HepG2 (cell line): ENCODE results near the gene SLC24A5. TPM values are rescaled to one million over a fixed set of nuclear protein-coding genes. Genes with fewer than 3 reads are reported as not detected.

Source experiments
- IRX3 ChIP-seq: sonication (generic); formaldehyde crosslinking; IDR thresholded peaks from 2 replicates; pipeline ENCODE4 v1.8.1; 2023; ENCODE audit warnings: mild to moderate bottlenecking, low read depth, missing genetic modification reagents, borderline replicate concordance
- LBX2 ChIP-seq: sonication (generic); formaldehyde crosslinking; IDR thresholded peaks from 2 replicates; pipeline ENCODE4 v1.5.0; 2020; ENCODE audit warnings: missing genetic modification reagents, mild to moderate bottlenecking, borderline replicate concordance
- MAFK ChIP-seq, 2 experiments: IDR thresholded peaks in 1 of 2; conservative IDR thresholded peaks in 1 of 2; 2 replicates each; pipeline ENCODE4 v1.6.1; 2011; ENCODE audit warnings: improper control_type of control experiment in 2 of 2, low read length in 2 of 2
- MED1 ChIP-seq: sonication (generic); formaldehyde crosslinking; IDR thresholded peaks from 2 replicates; pipeline ENCODE4 v1.4.0; 2020; ENCODE audit warnings: missing genetic modification reagents
- NFYC ChIP-seq: IDR thresholded peaks from 2 replicates; pipeline ENCODE4 v1.6.1; 2016; ENCODE audit warnings: missing genetic modification reagents, missing compliant biosample characterization
- PLSCR1 ChIP-seq: sonication (generic); formaldehyde crosslinking; IDR thresholded peaks from 2 replicates; pipeline ENCODE4 v1.5.0; 2020; ENCODE audit warnings: missing genetic modification reagents, mild to moderate bottlenecking, borderline replicate concordance
- RBM39 ChIP-seq: fragments of 200-400 bp; formaldehyde crosslinking; IDR thresholded peaks from one replicate; pipeline ENCODE4 v1.6.1; 2018; ENCODE audit warnings: antibody characterized with exemption, mild to moderate bottlenecking, low read depth, low read length; ENCODE audit not compliant: poor library complexity, severe bottlenecking
- REPIN1 ChIP-seq: sonication (generic); formaldehyde crosslinking; IDR thresholded peaks from 2 replicates; pipeline ENCODE4 v1.8.0; 2022; ENCODE audit warnings: missing genetic modification reagents, low read depth, mild to moderate bottlenecking, borderline replicate concordance
- REXO4 ChIP-seq: sonication (generic); formaldehyde crosslinking; IDR thresholded peaks from 2 replicates; pipeline ENCODE4 v1.8.0; 2022; ENCODE audit warnings: missing genetic modification reagents, mild to moderate bottlenecking, borderline replicate concordance
- TCF7 ChIP-seq: sonication (generic); IDR thresholded peaks from 2 replicates; pipeline ENCODE4 v1.6.1; 2016; ENCODE audit warnings: antibody characterized with exemption, low read depth
- USF2 ChIP-seq, 2 experiments: sonication (generic) in 1 of 2; formaldehyde crosslinking in 1 of 2; IDR thresholded peaks; 2 replicates each; pipeline versions ENCODE4 v1.5.1 to v1.6.1; 2011 to 2020; ENCODE audit warnings: borderline replicate concordance in 1 of 2, low read depth in 1 of 2, low read length in 1 of 2, mild to moderate bottlenecking in 1 of 2, missing genetic modification reagents in 1 of 2, moderate library complexity in 1 of 2
- ZNF619 ChIP-seq: sonication (generic); formaldehyde crosslinking; IDR thresholded peaks from 2 replicates; pipeline ENCODE4 v1.4.0; 2020; ENCODE audit warnings: mild to moderate bottlenecking, missing genetic modification reagents
- ZNF782 ChIP-seq: sonication (generic); formaldehyde crosslinking; IDR thresholded peaks from 2 replicates; pipeline ENCODE4 v1.4.0; 2020; ENCODE audit warnings: missing genetic modification reagents, mild to moderate bottlenecking, borderline replicate concordance
- ZSCAN5A ChIP-seq: sonication (generic); formaldehyde crosslinking; IDR thresholded peaks from 2 replicates; pipeline ENCODE4 v1.8.0; 2022; ENCODE audit warnings: mild to moderate bottlenecking, missing genetic modification reagents, borderline replicate concordance
- polyA plus RNA-seq, 8 experiments: library from polyadenylated mRNA; depleted of rRNA in 3 of 8; stranded (reverse) in 7 of 8; unstranded in 1 of 8; fragments of >200 nt; fragmentation: Illumina TruSeq in 4 of 8; extraction: Trizol in 4 of 8; gene quantifications; 2 replicates each; pipeline versions ENCODE4 v1.2.1 to v1.2.3, GENCODE V29; 2011 to 2016; ENCODE audit warnings: low read depth in 4 of 8, missing spikeins in 1 of 8, mixed read lengths in 1 of 8; ENCODE audit not compliant: insufficient read depth in 1 of 8
- total RNA-seq, 5 experiments: library from RNA; depleted of rRNA; stranded (reverse); fragments of >200 nt; fragmentation: Illumina TruSeq; extraction: Trizol; gene quantifications; 2 replicates each; pipeline ENCODE4 v1.2.3, GENCODE V29; 2016; ENCODE audit warnings: low read depth in 1 of 5
- TF ChIP-seq, protein P1 (sequence below): sonication (generic); formaldehyde crosslinking; IDR thresholded peaks from 2 replicates; pipeline ENCODE4 v1.4.0; 2020; ENCODE audit warnings: missing genetic modification reagents
- TF ChIP-seq, protein P2 (sequence below): sonication (generic); formaldehyde crosslinking; IDR thresholded peaks from 2 replicates; pipeline ENCODE4 v1.4.0; 2020; ENCODE audit warnings: missing genetic modification reagents
- TF ChIP-seq, protein P3 (sequence below): sonication (generic); formaldehyde crosslinking; conservative IDR thresholded peaks from 2 replicates; pipeline ENCODE4 v1.8.1; 2023; ENCODE audit warnings: missing genetic modification reagents

SLC24A5 gene
- total and polyA plus RNA-seq, 2 of the 13 experiments (the other 11 are each of a cell fraction or from before 2014, with no cell fraction given), result not detected

GRCh38 chr15:48177766-48178647 is 57.2 kb downstream of the SLC24A5 start, which contains the start of gene MYEF2 (continued):
- TF ChIP-seq ZSCAN5A (CRISPR knock-in tag) (no peak), ZNF782 (CRISPR knock-in tag) (no peak), REPIN1 (peak; percentile 66; the same call in 1 of the 2 replicates), IRX3 (CRISPR knock-in tag) (peak; percentile 80; the same call in 1 of the 2 replicates), RBM39 (no peak), PLSCR1 (CRISPR knock-in tag) (no peak), LBX2 (CRISPR knock-in tag) (no peak), MED1 (CRISPR knock-in tag) (no peak), NFYC (CRISPR knock-in tag) (no peak), ZNF619 (CRISPR knock-in tag) (no peak), REXO4 (no peak), MAFK (conservative IDR thresholded peaks at IDR 0.05 in 1 of 2, IDR thresholded peaks at IDR 0.05 in 1 of 2; ENCODE audit: low read length in 2 of 2) (no peak), USF2 (IDR thresholded peaks at IDR 0.05; ENCODE audit: low read depth, low read length) (no peak), USF2 (CRISPR knock-in tag; IDR thresholded peaks at IDR 0.05; ENCODE audit: borderline replicate concordance) (no peak), TCF7 (no peak)
- TF ChIP-seq, protein P1, sequence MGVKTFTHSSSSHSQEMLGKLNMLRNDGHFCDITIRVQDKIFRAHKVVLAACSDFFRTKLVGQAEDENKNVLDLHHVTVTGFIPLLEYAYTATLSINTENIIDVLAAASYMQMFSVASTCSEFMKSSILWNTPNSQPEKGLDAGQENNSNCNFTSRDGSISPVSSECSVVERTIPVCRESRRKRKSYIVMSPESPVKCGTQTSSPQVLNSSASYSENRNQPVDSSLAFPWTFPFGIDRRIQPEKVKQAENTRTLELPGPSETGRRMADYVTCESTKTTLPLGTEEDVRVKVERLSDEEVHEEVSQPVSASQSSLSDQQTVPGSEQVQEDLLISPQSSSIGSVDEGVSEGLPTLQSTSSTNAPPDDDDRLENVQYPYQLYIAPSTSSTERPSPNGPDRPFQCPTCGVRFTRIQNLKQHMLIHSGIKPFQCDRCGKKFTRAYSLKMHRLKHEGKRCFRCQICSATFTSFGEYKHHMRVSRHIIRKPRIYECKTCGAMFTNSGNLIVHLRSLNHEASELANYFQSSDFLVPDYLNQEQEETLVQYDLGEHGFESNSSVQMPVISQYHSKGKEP, result no peak
- TF ChIP-seq, protein P2, sequence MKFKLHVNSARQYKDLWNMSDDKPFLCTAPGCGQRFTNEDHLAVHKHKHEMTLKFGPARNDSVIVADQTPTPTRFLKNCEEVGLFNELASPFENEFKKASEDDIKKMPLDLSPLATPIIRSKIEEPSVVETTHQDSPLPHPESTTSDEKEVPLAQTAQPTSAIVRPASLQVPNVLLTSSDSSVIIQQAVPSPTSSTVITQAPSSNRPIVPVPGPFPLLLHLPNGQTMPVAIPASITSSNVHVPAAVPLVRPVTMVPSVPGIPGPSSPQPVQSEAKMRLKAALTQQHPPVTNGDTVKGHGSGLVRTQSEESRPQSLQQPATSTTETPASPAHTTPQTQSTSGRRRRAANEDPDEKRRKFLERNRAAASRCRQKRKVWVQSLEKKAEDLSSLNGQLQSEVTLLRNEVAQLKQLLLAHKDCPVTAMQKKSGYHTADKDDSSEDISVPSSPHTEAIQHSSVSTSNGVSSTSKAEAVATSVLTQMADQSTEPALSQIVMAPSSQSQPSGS, result no peak
- TF ChIP-seq, protein P3, sequence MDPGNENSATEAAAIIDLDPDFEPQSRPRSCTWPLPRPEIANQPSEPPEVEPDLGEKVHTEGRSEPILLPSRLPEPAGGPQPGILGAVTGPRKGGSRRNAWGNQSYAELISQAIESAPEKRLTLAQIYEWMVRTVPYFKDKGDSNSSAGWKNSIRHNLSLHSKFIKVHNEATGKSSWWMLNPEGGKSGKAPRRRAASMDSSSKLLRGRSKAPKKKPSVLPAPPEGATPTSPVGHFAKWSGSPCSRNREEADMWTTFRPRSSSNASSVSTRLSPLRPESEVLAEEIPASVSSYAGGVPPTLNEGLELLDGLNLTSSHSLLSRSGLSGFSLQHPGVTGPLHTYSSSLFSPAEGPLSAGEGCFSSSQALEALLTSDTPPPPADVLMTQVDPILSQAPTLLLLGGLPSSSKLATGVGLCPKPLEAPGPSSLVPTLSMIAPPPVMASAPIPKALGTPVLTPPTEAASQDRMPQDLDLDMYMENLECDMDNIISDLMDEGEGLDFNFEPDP (CRISPR knock-in tag), result no peak
